Measurements from ENCODE around the gene RGS3.

- no peak for TF ChIP-seq EZH2 (IDR thresholded peaks at IDR 0.05; ENCODE audit: borderline replicate concordance, low read length)
- no peak for TF ChIP-seq CTCF (IDR thresholded peaks at IDR 0.05; ENCODE audit: low read length)
Measured at GRCh38 chr9:113484258-113484730, 20.8 kb downstream of the RGS3 start.
